GM10847 (cell line): ENCODE results near the gene TRPM7.

Source experiments
- POLR2A ChIP-seq: IDR thresholded peaks from 2 replicates; pipeline ENCODE4 v1.6.1; 2011; ENCODE audit not compliant: insufficient read length; ENCODE audit errors: extremely low read depth

Gene TRPM7

GRCh38 chr15:50531766-50532165 is 154.8 kb downstream of the TRPM7 start:
- no peak for TF ChIP-seq POLR2A

DNA sequence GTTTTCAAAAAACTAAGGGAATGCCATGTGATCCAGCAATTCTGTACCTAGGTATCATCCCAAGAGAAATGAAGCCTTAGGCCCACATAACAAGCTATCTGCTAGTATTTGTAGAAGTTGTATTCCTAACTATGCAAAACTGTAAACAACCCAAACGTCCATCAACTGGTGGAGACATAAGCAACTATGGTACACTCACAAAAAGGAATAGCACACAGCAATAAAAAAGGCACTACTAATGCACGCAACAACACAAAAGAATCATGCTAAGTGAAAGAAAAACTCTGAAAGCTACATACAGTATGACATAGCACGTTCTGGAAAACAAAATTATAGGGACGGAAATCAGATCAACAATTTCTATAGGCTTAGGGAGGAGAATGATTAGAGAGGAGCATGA is 155.4 kb downstream of the TRPM7 start:
- TF ChIP-seq POLR2A = no peak

GRCh38 chr15:50523851-50524251 is 162.7 kb downstream of the TRPM7 start:
- TF ChIP-seq POLR2A = no peak

- TF ChIP-seq POLR2A = no peak
These were observed 166.7 kb downstream of the TRPM7 start for GRCh38 chr15:50519740-50520425.

- TF ChIP-seq POLR2A = no peak
These were observed 173.6 kb downstream of the TRPM7 start for GRCh38 chr15:50513001-50513400.
